GM10847 (cell line): ENCODE data around the gene EPB41L1.

Source experiments
- POLR2A ChIP-seq: IDR thresholded peaks from 2 replicates; pipeline ENCODE4 v1.6.1; 2011; ENCODE audit not compliant: insufficient read length; ENCODE audit errors: extremely low read depth

EPB41L1 gene

DNA sequence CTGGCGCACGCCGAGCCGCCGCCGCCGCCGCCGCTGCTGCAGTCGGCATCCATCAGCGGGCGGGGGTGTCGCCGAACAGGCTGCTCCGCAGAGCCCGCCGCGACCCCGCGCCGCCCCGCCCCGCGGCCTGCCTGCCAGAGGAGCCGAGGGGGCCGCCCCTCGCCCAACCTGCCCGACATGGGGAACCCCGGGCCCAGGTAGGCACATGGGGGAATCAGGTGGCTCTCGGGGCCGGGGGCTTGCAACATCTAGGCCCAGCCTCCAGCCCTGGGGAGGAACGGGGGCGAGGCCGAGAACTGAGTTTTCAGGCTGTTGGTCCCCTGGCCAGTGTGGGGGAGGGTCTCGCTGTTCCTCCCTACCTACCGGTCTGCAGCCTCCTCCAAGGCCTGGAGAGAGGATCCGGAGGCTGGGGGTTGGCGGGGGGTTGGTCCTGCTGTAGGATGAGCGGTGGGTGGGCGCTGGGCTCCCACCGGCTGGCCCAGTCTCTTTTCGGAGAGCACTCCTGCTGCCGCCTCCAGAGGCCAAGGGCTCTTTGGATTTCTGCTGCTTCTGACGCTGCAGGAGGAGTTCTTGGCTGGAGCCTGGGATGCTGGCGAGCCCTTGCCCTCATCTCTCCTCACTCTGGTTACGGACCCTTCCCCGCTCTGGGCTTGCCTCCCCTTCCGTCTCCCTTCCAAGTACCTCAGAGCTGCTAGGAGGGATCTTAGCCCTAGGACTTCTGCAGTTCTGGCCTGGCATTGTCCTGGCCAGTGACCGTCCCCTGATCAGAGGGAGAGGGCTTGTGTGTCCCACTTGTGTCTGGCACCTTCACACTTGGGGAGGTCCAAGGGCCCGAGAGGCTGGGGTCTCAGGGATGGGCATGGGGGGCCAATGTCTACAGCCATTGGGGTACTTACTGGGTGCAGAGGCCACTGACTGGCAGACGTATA is at the start of gene EPB41L1:
EPB41L1 (plus strand) TSS at position 41 of the 929 bp plus-strand sequence. CDS start 19,038 bp downstream, outside the sequence.
- no peak for TF ChIP-seq POLR2A

DNA sequence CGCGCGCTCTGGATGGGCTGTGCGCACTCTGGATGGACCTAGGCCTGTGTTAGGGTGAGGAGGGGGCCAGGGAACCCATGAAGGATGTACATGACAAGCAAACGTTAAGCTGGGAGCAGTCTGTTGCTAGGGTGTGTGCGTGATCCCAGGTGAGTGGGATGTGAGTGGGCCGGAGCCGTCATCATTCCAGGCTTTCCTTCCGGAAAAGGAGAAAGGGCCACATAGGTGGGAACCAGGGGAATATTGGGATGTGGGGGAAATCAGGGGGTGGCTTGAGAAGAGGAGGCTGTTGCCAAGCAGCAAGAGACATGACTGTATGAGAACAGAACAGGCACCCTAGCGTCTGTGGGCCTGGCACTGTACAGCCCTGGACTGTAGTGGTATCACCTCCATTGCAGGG is 49.7 kb upstream of the EPB41L1 start:
- no peak for TF ChIP-seq POLR2A

DNA sequence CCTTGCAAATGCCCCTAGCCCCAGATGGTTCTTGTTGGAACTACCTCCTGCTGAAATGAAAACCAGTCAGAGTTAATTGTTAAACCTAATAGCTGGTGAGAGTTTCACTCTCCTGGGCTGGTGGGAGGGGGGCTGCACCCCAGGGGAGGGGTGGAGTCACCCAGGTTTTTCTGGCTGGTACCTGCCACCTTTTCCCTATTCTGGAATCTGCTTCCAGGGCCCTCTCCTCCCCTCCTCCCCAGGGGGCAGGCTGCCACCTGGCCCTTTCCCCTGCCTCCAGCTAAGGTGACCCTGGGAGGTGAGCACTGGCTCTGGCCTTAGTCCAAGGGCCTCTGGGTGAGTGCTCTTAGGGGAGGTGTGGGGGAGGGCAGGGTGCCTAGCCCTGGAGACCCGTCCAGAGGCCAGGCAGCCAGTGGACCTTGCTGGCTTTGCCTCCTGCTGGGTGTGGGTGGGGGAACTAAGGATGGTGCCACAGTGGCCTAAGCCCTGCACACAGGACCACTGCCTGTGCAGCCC is 48.8 kb upstream of the EPB41L1 start:
- no peak for TF ChIP-seq POLR2A

DNA sequence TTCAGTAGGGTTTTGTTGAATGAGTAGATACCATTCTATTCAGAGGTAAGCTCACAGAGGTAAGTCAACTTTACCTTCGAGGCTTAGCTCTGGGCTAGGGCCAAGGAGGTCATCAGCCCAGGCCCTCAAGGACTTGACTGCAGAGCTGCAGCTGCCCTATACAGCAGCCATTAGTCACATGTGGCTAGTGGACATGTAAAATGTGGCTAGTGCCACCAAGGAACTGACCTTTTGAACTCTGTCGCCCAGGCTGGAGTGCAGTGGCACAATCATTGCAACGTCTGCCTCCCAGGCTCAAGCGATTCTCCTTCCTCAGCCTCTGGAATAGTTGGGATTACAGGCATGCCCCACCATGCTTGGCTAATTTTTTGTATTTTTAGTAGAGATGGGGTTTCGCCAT is 47.9 kb upstream of the EPB41L1 start:
- TF ChIP-seq POLR2A, result no peak

DNA sequence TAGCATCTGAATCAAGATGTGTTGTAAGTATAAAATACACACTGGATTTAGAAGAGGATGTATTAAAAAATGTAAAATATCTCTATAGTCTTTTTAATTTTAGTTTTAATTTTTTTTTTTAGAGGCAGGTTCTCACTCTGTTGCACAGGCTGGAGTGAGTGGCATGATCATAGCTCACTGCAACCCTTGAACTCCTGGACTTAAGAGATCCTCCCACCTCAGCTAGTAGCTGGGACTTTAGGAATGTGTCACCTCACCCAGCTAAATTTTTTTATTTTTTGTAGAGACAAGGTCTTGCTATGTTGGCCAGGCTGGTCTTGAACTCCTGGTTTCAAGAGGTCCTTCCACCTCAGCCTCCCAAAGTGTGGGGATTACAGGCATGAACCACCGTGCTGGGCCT is 46.7 kb upstream of the EPB41L1 start:
- TF ChIP-seq POLR2A, result no peak

DNA sequence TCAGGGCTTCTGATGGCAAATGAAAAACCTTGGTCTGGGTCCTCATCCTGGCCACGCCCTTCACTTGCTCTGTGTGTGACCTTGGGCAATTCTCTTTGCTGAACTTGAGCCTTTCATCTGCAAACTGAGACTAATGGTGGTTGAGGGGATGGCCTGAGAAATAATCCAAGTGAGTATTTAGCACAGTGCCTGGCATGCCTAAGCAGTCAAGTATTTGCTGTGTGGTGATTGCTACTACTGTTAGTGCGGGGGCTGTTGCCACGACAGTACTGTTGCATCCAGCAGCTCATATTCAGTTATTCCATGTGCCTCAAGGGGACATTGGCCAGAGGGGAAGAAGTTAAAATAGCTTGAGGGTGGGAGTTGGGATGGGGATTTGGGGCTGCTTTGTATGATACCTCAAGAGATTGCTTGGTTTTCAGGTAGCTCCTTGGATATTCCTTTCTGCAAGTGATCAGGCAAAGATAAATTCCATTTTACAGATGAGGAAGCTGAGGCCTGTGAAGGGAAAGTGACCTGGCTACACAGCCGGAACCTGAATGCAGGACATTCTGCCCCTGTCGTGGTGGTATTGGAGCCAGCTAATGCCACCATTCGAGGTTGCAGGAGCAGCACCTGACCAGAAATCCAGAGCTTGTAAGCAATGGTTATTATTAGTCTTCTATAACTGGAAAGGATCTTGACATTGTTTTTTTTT is 45.1 kb upstream of the EPB41L1 start:
- no peak for TF ChIP-seq POLR2A

DNA sequence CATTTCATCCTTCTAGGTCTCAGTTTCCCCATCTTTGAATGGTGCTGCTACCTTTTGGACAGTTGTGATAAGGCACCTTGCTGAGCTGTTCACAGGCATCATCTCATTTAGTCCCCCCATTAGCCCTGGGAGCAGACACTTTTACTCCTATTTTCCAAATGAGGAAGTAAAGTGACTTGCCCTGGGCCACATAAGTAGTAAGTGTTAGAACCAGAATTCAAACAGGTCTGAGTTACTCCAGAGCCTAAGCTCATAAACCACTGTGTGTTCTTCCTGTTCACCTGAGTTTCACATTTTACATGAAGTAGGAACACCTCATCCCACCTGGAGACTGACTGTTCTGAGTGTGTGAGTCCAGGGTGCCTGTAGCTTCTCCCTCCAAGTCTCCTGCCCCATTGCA is 43.5 kb upstream of the EPB41L1 start:
- no peak for TF ChIP-seq POLR2A

DNA sequence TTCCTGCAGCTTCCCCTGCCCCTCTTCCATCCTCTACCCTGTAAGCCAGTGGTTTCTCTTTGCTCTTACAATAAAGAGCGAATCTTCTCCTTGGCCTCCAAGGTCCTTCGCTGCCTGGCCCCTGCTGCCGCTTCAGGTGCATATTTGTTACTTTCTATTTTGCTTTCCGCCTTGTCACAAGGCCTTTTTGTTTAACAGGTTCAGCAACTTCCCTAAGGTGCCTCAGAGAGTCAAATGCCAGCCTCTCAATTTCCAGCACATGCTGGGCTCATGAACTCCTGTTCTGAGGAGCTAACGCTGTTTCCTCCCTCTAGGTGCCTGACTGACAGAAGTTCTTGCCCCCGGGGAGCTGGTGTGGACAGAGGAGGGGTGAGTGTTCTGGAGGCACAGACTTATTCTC is 42.4 kb upstream of the EPB41L1 start:
- TF ChIP-seq POLR2A, result no peak

DNA sequence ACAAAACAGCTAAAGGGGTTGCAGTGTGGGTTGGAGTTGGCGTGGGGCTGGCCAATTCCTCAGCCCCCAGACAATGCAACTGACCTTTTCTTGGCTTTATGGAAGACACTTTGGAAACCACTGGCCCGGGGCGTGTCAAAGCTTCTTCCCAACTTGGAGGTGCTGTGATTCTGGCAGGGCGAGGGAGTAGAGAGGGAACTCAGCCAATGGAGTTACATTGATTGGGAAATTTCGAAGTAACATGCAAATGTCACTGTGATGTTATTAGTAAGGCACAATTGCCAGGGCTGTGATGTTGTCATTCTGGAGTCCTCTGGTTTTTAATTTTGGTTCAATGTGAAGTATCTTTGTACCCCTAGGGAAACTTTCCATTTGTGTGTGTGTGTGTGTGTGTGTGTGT is 41.5 kb upstream of the EPB41L1 start:
- no peak for TF ChIP-seq POLR2A

DNA sequence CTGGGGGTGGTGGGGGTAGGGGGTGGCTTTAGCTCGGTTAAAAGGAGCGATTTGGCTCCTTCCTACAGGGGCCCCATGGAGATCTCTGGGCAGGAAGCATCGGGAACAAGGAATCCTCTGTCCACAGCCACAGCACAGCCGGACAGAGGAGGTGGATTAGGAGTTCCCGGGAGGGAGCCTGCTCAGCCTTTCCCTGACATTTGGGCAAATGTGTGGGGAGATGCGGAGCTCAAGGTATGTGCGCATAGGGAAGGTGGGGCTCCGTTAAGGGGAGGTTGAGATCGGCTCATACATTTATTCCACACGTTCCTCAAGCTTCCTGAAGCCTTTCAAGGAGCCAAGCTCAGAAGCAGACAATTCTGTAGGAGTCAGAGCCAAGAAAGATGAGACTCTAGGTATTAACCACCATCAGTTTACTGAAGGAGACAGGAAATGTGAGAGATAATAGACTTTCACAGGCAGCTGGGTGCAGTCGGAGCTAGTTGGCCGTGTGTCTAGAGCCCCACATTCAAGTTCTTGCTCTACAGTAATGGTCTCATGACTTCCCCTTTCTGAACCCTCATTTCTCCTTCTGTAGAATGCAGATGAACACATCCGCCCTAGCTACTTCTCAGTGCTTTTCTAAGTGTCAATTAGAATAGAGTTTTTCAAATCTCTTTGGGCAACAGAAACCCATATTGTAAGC is 40.8 kb upstream of the EPB41L1 start:
- TF ChIP-seq POLR2A, result no peak

DNA sequence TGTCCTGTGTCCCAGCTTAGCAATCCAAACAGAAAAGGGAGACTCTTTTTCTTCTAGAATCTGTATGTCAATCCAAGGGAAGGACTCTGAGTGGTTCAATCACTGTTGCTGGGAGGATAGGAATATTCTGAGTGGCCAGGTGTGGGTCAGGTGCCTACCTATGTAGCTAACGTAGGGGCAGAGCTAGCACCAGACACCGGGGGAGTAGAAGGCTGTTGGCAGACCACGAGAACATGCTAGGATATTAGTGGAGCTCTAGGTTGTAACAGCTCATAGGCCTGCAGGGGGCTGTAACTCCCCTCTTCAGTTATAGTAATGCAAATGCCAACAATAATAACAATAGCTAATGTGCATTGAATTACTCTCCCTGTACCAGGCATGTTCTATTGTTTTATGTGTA is 39.8 kb upstream of the EPB41L1 start:
- no peak for TF ChIP-seq POLR2A

DNA sequence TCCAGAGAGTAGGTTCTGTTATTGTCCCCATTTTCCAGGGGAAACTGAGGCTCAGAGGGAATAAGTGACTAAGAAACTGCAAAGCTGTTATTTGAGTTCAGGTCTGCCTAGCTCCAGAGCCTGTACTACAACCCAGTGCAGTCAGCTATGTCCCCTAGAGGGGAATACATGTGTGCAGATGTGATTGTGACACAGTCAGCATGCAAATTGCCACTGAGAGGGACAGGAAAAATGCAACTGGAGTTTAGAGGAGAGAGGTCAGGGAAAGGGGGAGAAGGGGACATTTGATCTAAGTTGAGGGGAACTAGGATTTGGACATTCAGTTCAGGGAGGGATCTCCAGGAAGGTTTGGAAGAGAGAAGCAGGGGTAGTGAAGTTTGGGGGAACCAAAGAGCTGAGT is 38.6 kb upstream of the EPB41L1 start:
- no peak for TF ChIP-seq POLR2A

DNA sequence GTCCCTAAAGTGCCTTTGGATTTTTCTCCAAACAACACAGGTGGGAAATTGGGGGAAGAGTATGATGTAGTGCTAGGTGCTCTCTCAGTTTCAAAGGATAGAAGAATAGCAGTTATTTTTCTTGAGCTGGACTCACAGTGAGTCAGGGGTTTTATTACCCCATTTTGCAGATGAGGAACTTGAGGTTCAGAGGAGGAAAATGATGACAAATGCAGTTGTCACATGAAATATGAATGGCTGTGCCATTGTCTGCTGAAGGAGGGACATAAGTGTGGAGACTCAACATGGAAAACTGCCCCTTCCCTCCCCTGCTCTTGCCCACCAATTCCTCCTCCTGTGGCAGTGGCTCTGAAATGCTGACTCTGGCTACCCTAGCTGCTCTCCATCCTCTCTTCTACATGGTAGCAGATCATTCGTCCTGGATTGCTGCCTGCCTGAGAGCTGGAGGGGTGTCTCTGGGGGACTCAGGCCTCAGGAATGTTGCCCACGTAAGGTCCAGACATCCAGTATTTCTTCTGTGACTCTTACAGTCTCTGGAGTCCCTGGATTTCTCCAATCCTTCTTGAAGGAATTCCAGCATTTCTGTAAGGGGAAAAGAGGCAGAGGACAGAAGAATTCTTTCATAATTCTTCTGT is 37.6 kb upstream of the EPB41L1 start:
- no peak for TF ChIP-seq POLR2A

DNA sequence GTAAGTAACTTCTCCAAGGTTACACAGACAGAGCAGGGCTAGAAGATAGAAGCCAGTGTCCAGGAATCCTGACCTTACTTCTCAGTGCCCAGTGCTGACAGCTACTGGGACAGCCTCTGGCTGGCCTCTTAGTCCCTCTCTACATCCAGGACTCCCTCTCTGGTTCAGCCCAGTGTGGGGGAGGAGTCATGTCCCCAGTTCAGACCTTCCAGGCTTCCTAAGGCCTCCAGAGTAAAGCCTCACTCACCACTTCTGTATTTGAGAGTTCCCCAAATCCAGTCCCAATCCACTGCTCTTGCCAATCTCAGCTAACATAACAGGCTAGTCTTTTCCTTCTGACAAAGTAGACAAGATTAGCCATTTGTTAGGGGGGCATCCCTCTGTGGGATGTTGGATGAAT is 36.9 kb upstream of the EPB41L1 start:
- no peak for TF ChIP-seq POLR2A

DNA sequence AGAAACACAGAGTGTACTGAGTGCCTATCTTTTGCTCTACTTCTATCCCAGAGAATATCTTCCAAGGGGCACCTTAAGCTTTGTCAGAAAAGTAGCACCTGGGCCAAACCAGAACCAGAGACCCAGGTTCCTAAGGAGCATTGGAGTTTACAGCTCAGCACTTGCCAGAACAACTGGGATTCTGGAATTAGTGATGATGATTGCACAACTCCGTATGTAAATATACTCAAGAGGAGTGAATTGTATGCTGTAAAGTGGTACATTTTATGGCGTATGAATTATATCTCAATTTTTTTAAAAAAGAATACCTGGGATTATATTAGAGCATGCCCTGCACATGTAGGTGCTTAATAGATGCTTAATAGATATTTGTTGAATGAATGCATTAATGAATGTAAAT is 36.2 kb upstream of the EPB41L1 start:
- TF ChIP-seq POLR2A, result no peak

DNA sequence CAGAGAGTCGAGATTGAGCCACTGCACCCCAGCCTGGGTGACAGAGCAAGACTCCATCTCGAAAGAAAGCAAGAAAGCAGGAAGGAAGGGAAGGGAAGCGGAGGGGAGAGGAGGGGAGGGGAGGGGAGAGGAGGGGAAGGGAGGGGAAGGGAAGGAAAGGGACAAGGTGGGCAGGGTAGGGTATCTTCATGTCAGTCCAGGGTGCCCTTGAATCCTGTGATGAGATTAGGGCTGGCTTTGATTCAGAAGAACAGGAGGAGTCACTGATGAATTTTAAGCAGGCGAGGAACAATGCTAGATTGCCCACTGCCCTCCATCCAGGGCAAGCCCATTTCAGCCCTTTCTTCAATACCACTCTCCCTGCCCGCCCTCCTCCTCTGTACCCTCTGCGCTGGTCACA is 35.0 kb upstream of the EPB41L1 start:
- no peak for TF ChIP-seq POLR2A

DNA sequence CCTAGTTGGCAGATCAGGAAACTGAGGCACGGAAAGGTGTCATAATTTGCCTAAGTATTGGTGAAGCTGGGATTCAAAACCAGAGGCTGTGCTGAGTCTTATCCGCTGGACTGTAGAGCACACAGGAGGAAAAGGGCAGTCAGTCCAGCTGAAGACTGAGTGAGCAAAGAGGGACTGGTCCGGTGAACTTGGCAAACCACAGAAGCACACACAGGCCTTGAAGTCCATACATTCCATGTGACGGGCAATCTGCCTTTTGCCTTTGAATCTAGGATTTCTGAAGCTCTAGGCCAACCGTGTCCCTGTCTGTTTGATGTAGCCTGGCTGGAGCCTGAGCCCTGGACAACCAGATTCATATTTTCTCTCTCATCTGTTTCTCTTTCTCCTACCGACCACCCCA is 34.3 kb upstream of the EPB41L1 start:
- TF ChIP-seq POLR2A, result no peak
